CD4-positive, alpha-beta T cell treated with Interferon alpha-2 for 1 hour (primary cell): ENCODE measurements around the gene SGPP2.

Source experiments
- DNase-seq, 2 donors: peaks; one replicate each; pipeline ENCODE4 v3.0.0-alpha.2; 2020 to 2022

SGPP2 gene

DNA sequence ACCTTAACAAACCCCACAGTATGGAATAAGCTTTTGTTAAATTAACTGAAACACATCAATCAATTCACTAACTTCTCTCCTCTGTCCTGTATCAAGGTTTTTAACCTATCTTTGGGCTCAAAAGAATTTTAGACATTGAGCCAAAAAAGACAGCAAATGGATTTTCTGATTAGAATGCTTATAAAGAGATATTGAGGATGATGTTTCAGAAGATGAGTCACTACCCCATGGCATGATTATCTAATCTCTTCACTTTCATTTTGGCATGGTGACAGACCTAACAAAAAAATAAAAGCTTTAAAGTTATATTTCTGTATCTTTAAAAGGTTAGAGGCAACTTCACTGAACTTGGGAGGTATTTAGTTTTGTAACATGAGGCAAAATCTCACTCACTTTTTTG is 55.5 kb downstream of the SGPP2 start:
- DNase-seq = no peak

DNA sequence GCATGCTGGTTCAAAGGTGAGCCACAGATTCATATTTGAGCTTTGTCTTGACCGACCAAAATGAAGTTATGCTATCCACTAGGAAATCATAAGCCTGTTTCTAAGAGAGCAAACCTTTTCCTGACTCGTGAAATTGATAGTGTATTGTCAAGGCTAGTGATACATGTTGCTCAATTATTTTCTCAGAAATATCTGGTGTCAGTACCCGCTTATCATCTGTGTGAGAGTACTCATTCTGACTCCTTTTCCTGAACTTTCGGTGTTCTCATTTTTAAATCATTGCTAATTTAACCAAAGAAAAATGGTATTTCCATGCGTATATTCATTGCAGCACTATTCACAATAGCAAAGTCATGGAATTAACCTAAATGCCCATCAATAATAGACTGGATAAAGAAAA is 56.2 kb downstream of the SGPP2 start:
- no peak for DNase-seq

DNA sequence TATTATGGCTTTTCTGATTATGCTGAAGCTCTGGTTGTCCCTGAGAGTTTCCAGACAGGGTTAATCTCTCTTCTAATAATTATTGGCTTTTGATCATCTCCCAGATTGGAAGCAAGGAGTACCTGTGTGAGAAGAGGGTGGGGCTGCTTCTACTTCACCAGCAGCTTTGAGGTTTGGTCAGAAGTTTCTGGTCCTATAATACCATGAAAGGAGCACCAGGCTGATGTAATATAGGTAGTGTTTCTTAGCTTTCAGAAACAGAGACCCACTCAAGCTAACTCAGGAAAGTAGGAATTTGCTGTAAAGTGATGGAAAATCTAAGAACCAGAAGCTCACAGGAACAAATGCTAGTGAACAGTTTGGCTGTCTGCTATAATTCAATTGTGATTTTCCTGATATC is 57.6 kb downstream of the SGPP2 start:
- DNase-seq = no peak

DNA sequence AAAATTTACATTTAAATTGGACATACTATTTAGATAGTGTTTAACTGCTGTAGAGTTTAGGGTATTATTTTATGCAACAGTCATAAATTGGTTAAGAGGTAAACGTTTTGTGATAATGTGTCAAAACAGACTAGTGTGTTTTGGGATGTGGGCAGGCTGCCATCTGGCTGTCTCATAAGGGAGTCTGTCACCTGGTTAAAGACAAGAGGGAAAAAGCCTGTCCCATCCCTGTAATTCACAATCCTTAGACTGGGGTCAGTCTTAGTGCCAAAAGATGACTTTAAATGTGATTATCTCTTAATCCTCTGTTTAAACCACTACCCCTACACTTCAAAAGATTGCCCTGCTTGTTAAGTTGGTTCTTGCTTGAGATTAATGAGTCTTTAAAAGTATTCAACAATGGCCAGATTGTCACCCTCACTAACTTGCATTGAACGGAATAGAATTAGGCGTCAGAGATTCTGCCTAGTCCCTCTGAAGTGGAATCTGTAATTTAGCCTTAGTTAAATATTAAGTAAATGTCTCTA is 59.2 kb downstream of the SGPP2 start:
- peak in 1 of 2 donors; percentile 12 for DNase-seq

DNA sequence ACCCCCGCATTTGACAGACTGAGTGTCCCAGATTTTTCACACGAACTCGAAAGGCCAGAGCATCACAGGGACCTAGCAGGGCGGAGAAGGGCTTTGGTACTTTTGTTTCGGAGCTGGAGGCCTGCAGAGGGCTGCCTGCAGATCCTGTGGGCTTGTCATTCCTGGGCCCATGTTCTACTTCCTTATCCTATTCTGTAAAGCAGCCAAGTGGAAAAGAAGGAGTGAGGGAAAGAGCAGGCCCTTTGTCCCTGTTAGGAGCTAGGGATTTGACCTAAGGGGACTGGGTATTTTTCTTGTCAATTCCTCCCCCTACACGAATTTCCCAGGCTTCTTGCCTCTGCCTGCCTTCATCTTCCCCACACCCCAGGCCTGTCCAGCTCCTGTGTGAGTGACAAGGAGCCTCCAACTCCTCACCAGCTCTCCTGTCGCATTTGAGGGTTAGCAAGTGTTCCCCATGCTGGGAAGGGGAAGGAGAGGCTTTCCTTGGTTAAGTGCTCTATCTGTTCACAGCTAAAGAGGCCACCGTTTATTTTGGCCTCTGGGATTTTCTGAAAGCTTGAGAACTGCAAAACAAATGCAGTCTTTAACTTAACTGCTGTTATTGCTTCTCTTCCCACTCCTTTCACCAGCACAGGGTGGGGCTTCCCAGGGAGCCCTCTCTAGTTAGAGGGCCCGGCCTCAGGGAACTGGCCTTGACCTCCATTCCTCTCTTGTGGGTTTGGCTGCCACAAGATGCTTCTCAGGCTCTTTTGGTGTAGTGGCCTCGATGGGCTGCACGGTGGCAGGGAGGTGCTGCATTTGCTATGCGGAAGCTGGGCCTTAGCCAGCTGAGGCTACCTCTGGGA is 61.2 kb downstream of the SGPP2 start:
- no peak for DNase-seq

DNA sequence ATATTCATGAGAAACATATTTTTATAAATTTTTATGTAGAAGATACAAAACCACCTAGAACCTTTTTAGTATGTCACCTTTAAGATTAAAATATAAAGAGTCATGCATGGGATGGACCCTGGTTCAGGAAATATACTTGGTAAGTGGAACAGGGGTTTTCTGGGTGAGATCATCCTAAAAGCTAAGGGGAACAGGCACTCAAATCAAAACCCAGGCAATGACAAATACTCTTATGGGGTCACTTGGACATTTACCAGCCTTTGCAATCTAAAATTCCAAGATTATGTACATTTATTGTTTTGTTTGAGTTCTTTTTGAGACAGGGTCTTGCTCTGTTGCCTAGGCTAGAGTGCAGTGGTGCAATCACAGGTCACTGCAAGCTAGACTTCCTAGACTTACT is 65.8 kb downstream of the SGPP2 start:
- DNase-seq = no peak

DNA sequence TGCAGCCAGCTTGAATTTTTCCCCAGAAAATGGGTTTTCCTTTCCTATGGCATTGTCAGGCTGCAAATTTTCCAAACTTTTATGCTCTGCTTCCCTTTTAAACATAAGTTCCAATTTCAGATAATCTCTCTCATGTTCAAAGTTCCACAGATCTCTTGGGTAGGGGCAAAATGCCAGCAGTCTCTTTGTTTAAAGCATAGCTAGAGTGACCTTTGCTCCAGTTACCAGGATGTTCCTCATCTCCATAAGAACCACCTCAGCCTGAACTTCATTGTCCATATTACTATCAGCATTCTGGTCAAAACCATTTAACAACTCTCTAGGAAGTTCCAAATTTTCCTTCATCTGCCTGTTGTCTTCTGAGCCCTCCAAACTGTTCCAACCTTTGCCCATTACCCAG is 68.3 kb downstream of the SGPP2 start:
- DNase-seq = no peak

DNA sequence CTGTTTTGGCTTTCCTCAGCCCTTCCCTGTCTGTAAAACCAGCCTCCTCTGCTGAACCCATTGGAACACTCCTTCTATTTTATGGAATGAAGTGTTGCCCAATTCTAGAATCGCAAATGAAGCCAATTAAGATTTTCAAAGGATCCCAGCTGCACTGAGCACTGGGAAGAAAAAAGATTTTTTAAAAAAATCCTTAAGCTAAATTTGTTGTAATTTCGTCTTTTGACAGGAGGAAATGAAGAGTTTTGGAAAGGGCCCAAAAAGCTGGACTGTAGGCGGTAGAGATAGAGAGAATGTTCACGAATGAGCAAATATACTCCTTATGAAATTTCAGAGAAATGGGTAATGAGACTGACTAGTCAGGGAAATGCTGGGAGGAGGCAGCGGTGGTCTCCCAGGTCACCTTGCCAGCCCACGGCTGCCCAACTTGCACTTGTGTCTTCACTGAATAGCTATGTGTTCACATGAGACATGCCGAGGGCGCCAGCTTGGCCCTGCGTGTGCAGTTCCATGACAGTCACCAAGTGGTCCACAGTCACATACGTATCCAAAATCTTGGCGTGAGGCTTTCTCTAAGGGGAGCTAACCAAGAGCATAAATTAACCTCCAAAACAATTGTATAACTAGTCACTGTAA is 69.9 kb downstream of the SGPP2 start:
- no peak for DNase-seq

DNA sequence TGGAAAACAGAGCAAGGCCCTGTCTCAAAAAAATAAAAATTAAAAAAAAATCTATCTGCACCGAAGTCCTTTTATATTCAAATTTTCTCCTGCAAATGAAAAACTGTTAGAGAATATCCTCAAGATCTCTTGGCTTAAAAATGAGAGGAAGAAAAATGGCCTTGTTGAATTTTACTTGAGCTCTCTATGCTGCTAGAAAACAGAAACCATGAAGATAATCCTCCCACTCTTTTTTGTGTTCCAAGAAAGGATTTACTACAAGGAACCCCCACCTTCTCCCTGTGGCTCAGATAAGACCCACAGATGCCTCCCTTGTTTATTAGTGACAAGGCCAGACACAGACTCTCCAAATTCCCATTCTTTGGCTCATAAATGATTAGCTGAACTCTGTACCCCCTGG is 71.0 kb downstream of the SGPP2 start:
- no peak for DNase-seq

DNA sequence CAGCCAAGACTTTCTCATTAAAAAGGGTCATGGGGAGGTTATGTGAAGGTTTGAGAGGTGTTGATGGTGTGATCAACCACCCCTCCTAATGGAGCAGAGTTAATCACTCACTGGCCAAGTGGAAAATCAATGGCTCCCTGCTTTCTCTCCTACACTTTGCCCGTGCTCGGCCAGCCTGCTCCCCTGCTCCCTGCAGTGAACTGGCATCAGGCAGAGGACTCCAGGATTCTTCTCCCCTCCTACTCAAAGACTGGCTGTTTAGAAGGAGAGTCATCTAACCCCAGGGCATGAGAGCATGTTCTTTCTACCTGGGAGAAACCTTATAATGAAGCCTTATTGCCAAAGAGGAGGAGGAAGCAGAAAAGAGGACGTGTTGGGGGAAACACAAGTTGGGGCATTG is 74.9 kb downstream of the SGPP2 start:
- no peak for DNase-seq

DNA sequence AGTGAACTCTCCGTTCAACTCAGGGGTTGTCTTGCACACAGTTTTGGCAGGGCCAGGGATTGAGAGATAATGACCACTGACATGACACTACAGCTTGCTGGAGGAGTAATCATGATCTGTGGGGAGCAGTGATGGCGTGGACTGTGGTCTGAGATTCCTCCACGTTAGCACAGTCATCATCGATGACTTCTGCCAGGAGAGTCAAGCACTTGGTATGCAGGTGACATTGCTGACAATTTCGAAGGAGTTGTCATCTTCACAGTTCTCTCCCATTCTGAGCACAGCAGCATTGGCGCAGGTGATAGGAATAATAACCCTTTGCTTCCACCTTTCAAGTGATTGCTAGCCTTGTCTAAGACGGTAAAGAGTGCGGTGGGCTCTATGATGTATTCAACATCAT is 79.8 kb downstream of the SGPP2 start:
- DNase-seq = no peak

DNA sequence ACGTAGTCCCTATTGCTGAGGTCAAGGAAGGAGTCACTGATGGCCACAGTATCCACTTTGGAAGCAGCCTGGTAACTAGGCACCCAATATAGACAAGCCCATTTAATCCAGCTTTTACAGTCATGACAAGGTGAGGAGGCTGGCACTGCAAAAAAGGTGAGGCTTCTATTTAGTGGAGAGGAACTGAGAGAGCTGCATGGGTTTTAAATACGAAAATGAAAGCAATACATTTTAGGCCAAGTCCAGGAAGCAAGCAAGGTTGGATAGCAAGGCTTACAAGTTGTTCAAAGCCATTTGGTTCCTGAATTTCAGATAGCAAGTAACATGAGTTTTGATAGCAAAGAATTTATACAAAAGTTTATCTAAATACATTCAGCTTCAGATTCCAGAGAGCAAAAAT is 80.4 kb downstream of the SGPP2 start:
- DNase-seq = no peak

DNA sequence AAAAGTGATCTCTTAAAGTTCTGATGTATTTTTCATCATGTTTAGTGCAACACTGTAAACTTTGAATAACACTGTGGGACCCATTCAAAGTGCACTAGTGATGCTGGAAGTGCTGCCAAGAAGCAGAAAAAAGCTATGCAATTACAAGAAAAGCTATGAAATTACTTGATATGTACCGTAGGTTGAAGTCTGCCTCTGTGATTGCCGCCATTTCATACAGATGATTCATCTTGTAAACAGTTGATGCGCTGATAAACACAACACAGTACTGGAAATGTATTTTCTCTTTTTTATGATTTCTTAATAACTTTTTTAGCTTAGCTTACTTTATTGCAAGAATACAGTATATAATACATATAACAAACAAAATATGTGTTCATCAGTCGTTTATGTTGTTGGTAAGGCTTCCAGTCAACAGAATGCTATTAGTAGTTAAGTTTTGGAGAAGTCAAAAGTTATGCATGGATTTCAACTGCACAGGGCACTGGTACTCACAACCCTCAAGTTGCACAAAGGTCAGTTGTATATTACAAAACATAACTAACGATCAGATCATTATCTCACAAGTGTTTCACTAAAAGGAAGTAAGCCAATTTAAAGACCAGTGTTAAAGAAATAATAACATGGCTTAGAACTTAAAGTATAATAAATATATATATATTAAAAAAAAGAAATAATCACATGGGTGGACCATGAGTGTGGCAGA is 82.0 kb downstream of the SGPP2 start:
- DNase-seq = no peak

DNA sequence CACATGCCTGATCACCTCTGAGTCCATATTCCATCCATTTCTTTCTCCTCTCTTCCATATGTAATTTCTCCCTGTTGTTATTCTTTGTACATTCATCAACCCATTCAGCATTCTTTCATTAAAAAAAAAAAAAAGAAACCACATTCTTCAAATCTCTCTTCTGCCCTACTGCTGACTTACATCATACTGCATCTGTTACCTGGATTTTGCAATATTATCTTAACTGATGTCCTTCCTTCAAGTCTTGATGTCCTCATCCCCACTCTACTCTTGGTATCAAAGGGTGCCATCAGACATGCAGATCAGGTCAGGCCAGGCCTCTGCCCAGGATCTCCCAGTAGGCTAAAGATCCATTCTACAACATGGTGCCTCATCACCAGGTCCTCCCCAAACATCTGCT is 90.6 kb downstream of the SGPP2 start:
- no peak for DNase-seq

DNA sequence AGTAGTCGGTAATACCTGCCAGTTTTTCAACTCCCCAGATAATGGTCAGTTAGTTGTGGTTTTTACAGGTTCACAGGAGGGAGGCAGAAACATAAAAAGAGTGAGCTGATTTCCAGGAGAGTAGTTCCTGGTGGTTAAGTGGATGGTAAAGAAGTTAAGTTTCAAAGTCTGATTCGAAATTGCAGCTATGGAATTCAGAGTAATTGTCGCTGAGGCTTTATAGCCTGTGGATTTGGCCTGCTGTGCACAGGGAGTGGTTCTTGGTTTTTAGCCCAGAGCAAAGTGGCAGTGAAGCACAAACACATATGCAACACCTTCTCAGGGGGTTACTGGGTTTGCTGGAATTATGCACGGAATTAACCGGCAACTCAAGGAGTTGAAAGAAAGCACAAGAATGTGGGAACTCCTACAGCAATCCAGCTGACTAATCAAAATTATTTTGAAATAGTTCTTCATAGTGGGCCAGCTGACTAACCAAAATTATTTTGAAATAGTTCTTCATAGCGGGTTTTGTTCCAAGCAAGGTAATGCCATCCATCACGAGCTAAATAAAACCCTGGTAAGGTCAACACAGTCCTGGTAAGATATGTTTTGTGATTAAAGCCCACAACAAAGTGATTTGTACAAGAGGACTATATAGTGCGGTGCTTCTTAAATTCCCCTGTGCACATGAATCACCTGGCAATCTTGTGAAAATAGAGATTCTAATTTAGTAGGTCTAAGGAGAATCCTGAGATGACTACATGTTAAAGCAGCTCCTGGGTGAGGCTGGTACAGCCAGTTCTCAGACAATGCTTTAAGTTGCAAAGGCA is 94.4 kb downstream of the SGPP2 start:
- no peak for DNase-seq

DNA sequence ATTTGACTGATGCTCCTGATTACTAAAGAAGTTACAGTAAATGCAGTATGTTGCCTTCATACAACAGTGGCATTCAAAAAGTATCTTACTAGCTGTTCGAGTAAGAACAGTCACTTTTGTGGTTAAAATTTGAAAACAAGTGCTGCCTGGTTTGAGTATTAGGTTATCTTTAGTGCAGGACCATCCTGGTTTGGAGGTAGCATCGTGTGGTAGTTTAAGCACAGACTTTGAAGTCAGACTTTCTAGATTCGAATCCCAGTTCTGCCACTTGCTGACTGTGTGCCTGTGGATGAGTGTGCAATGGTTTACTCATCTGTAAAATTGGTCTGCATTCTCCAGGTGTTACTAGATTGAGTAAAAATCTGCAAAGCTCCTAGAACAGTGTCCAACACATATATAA is 96.8 kb downstream of the SGPP2 start:
- no peak for DNase-seq

DNA sequence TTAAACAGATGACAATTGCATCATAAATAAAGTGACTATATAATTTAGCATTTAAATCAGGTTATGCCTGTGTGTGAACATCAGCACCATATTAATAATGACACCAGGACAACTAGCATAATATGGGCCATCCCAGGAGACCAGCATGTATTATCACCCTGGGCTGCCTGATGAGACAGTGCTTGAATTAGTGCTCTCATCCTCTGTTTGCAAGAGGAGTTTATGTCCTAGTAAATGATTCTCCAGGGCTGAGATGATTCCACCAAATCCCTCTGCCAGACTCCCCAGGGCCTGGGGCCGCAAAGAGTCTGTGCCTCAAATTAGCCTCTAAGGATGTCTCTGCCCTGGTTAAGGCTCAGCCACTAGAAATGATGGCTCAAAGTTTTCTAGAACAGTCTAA is 97.7 kb downstream of the SGPP2 start:
- DNase-seq = no peak

DNA sequence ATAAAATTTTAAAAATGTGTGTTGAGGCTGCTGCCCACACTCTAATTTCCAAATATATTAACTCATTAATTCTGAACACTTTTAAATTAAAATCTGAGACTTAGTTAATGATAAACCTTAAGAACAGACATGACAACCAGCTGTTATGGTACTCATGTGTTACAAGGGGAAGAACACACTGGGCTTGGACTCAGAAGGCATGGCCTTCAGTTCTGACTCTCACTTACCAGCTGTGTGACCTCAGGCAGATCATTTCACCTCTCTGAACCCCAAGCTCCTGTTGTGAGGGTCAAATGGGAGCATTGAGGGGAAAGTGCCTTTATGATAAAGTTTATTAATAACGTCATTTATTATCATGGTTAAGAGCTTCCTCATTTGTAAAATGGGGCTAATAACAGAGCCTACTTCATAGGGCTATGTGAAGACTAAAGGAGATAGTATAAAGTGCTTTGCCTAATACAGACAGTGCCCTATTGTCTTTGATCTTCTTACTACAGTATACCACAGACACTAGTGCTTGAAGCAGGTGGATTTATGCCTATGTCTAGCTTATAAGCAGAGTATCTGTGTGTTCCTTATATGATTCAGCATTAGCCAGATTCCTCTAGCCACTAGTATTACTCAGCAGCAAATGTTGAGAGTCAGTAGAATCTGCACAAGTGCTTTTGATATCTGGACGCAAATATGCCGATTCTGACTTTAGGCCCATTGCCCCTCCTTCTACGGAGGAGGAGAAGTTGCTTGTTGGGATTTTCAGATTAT is 99.6 kb downstream of the SGPP2 start:
- no peak for DNase-seq

DNA sequence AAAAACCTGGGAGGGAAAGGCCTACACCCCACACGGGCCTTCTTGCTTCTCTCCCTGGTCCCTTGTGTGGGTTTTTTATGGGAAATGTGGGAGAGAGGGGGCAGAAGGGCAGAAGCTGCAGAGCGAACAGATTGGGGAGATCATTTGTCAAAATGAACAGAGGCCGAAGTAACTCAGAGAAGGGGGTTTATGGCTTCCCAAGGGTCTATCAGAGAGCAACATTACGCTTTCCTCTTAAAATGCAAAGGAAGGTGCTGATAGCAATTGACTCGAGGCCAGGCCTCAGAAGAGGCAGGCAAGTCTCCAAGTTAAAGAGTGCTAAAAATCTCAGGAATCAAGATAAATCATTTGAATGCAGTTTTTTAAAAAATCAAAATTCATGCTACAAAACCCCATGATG is 101.5 kb downstream of the SGPP2 start:
- DNase-seq = no peak

DNA sequence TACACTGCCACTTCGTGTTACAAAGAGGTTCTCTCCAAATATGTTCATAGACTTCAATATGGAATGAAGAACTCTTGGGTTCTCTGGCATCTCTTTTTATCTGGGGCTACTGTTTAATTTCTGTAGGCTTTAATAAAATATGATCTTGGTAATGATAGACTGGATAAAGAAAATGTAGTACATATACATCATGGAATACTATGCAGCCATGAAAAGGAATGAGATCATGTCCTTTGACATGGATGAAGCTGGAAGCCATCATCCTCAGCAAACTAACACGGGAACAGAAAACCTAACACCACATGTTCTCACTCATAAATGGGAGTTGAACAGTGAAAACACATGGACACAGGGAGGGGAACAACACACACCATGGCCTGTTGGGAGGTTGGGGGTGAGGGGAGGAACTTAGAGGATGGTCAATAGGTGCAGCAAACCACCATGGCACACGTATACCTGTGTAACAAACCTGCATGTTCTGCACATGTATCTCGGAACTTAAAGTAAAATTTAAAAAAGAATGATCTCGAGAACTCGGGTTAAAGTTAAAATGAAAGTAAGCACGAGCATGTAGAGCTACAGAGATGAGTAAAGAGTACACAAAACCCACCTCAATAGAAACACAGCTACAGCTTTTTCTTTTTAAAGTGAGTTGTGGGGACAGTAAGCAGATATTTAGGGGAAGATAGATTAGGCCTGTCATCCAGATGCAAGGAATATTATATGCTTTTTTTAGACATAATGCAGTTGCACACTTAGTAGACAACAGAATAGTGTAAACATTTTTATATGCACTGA is 102.3 kb downstream of the SGPP2 start:
- no peak for DNase-seq

DNA sequence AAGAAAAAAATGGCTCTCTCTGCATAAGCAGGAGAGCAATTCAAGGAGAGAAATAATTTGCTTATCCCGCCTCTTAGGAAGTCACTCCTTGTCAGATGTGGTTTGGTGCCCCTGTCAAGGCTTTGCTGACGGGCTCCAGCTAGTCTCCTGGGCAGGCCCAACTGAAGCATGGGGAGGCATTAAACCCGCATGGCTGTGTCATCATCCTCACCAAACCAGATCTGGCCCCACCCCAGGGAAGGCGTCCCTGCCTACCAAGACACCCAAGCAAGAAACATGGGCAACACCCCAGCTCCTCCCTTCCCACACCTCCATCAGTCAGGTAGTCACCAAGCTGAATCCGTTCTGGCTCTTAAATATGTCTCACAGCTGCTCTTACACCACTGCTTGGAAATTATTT is 108.0 kb downstream of the SGPP2 start:
- DNase-seq = no peak
